CD4-positive, alpha-beta T cell treated with Interleukin-6 at 100 ng/mL for 8 hours (primary cell): Measurements from ENCODE around the gene GRHPR.
"Not testable (repeated sequence)": the region's sequence is repeated elsewhere in the genome, so short reads cannot be mapped to it uniquely, and the experiment has no call there.

ENCODE experiments used
- DNase-seq: peaks from one replicate; pipeline ENCODE4 v3.0.0-alpha.2; 2020; ENCODE audit warnings: mixed read lengths, low spot score

Gene GRHPR

GRCh38 chr9:37447111-37447510 lies 24.6 kb downstream of the GRHPR start:
- no peak for DNase-seq

- DNase-seq = no peak
Measured at GRCh38 chr9:37449862-37450632, 27.6 kb downstream of the GRHPR start.

GRCh38 chr9:37451628-37452027 lies 29.1 kb downstream of the GRHPR start:
- no peak for DNase-seq

- no peak for DNase-seq
Measured at GRCh38 chr9:37452611-37453010, 30.1 kb downstream of the GRHPR start.

GRCh38 chr9:37453827-37454226 lies 31.3 kb downstream of the GRHPR start:
- no peak for DNase-seq

- no peak for DNase-seq
Measured at GRCh38 chr9:37454238-37454637, 31.7 kb downstream of the GRHPR start.

- DNase-seq = no peak
Measured at GRCh38 chr9:37455884-37456647, 33.6 kb downstream of the GRHPR start.

GRCh38 chr9:37456817-37457216 lies 34.3 kb downstream of the GRHPR start:
- no peak for DNase-seq

GRCh38 chr9:37464006-37464405 lies 41.5 kb downstream of the GRHPR start:
- no peak for DNase-seq

GRCh38 chr9:37464426-37465248 lies 42.1 kb downstream of the GRHPR start:
- peak; percentile 44 for DNase-seq

- DNase-seq = peak; percentile 99
Measured at GRCh38 chr9:37465249-37466036, 42.9 kb downstream of the GRHPR start, which contains the start of gene ZBTB5. TSS of gene ZBTB5 (minus strand) at chr9:37465450. CDS start at chr9:37442551, 22,899 bp downstream.

GRCh38 chr9:37466037-37466709 lies 43.7 kb downstream of the GRHPR start:
- DNase-seq = peak; percentile 2

GRCh38 chr9:37467530-37467929 lies 45.0 kb downstream of the GRHPR start:
- DNase-seq = not testable (repeated sequence)

- no peak for DNase-seq
Measured at GRCh38 chr9:37468620-37469019, 46.1 kb downstream of the GRHPR start.

- DNase-seq = no peak
Measured at GRCh38 chr9:37471942-37472684, 49.6 kb downstream of the GRHPR start.

GRCh38 chr9:37473982-37474381 lies 51.5 kb downstream of the GRHPR start:
- DNase-seq = not testable (repeated sequence)

GRCh38 chr9:37474438-37474837 lies 51.9 kb downstream of the GRHPR start:
- no peak for DNase-seq

- DNase-seq = no peak
Measured at GRCh38 chr9:37476930-37477329, 54.4 kb downstream of the GRHPR start.

- DNase-seq = not testable (repeated sequence)
Measured at GRCh38 chr9:37477443-37477842, 54.9 kb downstream of the GRHPR start.

GRCh38 chr9:37477987-37478619 lies 55.6 kb downstream of the GRHPR start:
- not testable (repeated sequence) for DNase-seq
